Uterus (tissue), 4 donors: ENCODE results near the gene GABBR1. TPM values are rescaled to one million over a fixed set of nuclear protein-coding genes. Genes with fewer than 3 reads are reported as not detected.
"Not testable (repeated sequence)": the region's sequence is repeated elsewhere in the genome, so short reads cannot be mapped to it uniquely, and the experiment has no call there.

ENCODE experiments used
- DNase-seq, 2 donors: peaks; one replicate each; pipeline ENCODE4 v3.0.0-alpha.2; 2019 to 2020
- H3K27ac ChIP-seq, 2 donors: fragments of 200-600 bp; sonication (generic); 1 replicate in 1 of 2; 2 replicates in 1 of 2; pipeline ENCODE4 v1.5.1; 2016 to 2018
- H3K27me3 ChIP-seq, 2 donors: fragments of 200-600 bp; sonication (generic); one replicate each; pipeline ENCODE4 v1.5.1; 2018 to 2019; ENCODE audit warnings: control low read depth in 1 of 2
- H3K36me3 ChIP-seq, 2 donors: fragments of 200-600 bp; sonication (generic); one replicate each; pipeline ENCODE4 v1.5.1; 2019; ENCODE audit warnings: control low read depth in 1 of 2
- H3K4me1 ChIP-seq, 2 donors: fragments of 200-600 bp; sonication (generic); one replicate each; pipeline ENCODE4 v1.5.1; 2018 to 2019; ENCODE audit warnings: control low read depth in 1 of 2
- H3K4me3 ChIP-seq, 2 donors: fragments of 200-600 bp; sonication (generic); 1 replicate in 1 of 2; 2 replicates in 1 of 2; pipeline ENCODE4 v1.5.1; 2018 to 2019; ENCODE audit warnings: mild to moderate bottlenecking in 1 of 2
- H3K9me3 ChIP-seq, 2 donors: fragments of 200-600 bp; sonication (generic); one replicate each; pipeline ENCODE4 v1.5.1; 2019; ENCODE audit warnings: control low read depth in 1 of 2
- POLR2A ChIP-seq, 2 donors: fragments of 450-650 bp; IDR thresholded peaks; one replicate each; pipeline ENCODE4 v1.6.1; 2016; ENCODE audit warnings: antibody characterized with exemption in 2 of 2, mild to moderate bottlenecking in 1 of 2, moderate library complexity in 1 of 2
- intact Hi-C: fragments of 100-400 bp; cut with DNase I; formaldehyde crosslinking; loops from one replicate; pipeline ENCODE4 v1.15.1; 2023; ENCODE audit warnings: low total_unique reads
- total RNA-seq, 4 donors: library from RNA; depleted of rRNA in 3 of 4; stranded (reverse); fragments of >200 nt in 3 of 4; gene quantifications; one replicate each; pipeline versions ENCODE4 v1.1.0 to v1.2.4, GENCODE V29; 2014 to 2023
- TF ChIP-seq, protein P1 (sequence below), 4 experiments: fragments of 200-600 bp in 2 of 4; fragments of 450-650 bp in 2 of 4; sonication (generic) in 2 of 4; IDR thresholded peaks; one replicate each; pipeline ENCODE4 v1.5.1; 2016 to 2019; ENCODE audit warnings: antibody characterized with exemption in 4 of 4, mild to moderate bottlenecking in 2 of 4, moderate library complexity in 1 of 4
- donor health status: DM: yes; HTN: yes; CAD: no.

The GABBR1 gene
- total RNA-seq, 4 donors from 2014 or later = 29.4 to 184 (median 44.6) TPM

- Histone ChIP-seq H3K36me3 (no peaks in the 10 kb centered on the region), H3K4me1 (no peaks in the 10 kb centered on the region), H3K27ac (no peak overlapping the region), H3K4me3 (no peak overlapping the region), H3K9me3 (no peaks in the 10 kb centered on the region), H3K27me3 (no peaks in the 10 kb centered on the region)
- no peak for DNase-seq
- TF ChIP-seq POLR2A (IDR thresholded peaks at IDR 0.05) = no peak
- TF ChIP-seq, protein P1, sequence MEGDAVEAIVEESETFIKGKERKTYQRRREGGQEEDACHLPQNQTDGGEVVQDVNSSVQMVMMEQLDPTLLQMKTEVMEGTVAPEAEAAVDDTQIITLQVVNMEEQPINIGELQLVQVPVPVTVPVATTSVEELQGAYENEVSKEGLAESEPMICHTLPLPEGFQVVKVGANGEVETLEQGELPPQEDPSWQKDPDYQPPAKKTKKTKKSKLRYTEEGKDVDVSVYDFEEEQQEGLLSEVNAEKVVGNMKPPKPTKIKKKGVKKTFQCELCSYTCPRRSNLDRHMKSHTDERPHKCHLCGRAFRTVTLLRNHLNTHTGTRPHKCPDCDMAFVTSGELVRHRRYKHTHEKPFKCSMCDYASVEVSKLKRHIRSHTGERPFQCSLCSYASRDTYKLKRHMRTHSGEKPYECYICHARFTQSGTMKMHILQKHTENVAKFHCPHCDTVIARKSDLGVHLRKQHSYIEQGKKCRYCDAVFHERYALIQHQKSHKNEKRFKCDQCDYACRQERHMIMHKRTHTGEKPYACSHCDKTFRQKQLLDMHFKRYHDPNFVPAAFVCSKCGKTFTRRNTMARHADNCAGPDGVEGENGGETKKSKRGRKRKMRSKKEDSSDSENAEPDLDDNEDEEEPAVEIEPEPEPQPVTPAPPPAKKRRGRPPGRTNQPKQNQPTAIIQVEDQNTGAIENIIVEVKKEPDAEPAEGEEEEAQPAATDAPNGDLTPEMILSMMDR (IDR thresholded peaks at IDR 0.05) = no peak
- intact Hi-C loops = no loop called here
These were observed 38.0 kb upstream of the GABBR1 start for GRCh38 chr6:29671026-29671425.

GRCh38 chr6:29667158-29667557 lies 34.2 kb upstream of the GABBR1 start:
- intact Hi-C loops = no loop called here
- TF ChIP-seq POLR2A (IDR thresholded peaks at IDR 0.05) = no peak
- TF ChIP-seq, protein P1 (IDR thresholded peaks at IDR 0.05) = no peak
- no peak for DNase-seq
- H3K27me3 ChIP-seq = peaks cover 0 to 7% of the 10 kb centered on the region in 2 donors
- no peaks in the 10 kb centered on the region for H3K9me3 ChIP-seq
- H3K4me3 ChIP-seq = no peak overlapping the region
- H3K27ac ChIP-seq = no peak overlapping the region
- no peaks in the 10 kb centered on the region for H3K36me3 ChIP-seq
- H3K4me1 ChIP-seq = no peaks in the 10 kb centered on the region

- Histone ChIP-seq H3K27ac (no peak overlapping the region), H3K9me3 (no peaks in the 10 kb centered on the region), H3K4me1 (no peaks in the 10 kb centered on the region), H3K36me3 (no peaks in the 10 kb centered on the region), H3K4me3 (no peak overlapping the region), H3K27me3 (peaks cover 0 to 7% of the 10 kb centered on the region in 2 donors)
- intact Hi-C loops = no loop called here
- no peak for TF ChIP-seq POLR2A (IDR thresholded peaks at IDR 0.05)
- TF ChIP-seq, protein P1 (IDR thresholded peaks at IDR 0.05) = no peak
- no peak for DNase-seq
These were observed 33.8 kb upstream of the GABBR1 start for GRCh38 chr6:29666826-29667130.

GRCh38 chr6:29665942-29666825 lies 33.2 kb upstream of the GABBR1 start:
- H3K4me3 ChIP-seq = no peak overlapping the region
- H3K36me3 ChIP-seq = no peaks in the 10 kb centered on the region
- TF ChIP-seq POLR2A (IDR thresholded peaks at IDR 0.05) = no peak
- TF ChIP-seq, protein P1 (IDR thresholded peaks at IDR 0.05) = no peak
- H3K4me1 ChIP-seq = no peaks in the 10 kb centered on the region
- H3K27me3 ChIP-seq = peaks cover 0 to 7% of the 10 kb centered on the region in 2 donors
- no peaks in the 10 kb centered on the region for H3K9me3 ChIP-seq
- no peak for DNase-seq
- H3K27ac ChIP-seq = no peak overlapping the region
- intact Hi-C loops = no loop called here

DNA sequence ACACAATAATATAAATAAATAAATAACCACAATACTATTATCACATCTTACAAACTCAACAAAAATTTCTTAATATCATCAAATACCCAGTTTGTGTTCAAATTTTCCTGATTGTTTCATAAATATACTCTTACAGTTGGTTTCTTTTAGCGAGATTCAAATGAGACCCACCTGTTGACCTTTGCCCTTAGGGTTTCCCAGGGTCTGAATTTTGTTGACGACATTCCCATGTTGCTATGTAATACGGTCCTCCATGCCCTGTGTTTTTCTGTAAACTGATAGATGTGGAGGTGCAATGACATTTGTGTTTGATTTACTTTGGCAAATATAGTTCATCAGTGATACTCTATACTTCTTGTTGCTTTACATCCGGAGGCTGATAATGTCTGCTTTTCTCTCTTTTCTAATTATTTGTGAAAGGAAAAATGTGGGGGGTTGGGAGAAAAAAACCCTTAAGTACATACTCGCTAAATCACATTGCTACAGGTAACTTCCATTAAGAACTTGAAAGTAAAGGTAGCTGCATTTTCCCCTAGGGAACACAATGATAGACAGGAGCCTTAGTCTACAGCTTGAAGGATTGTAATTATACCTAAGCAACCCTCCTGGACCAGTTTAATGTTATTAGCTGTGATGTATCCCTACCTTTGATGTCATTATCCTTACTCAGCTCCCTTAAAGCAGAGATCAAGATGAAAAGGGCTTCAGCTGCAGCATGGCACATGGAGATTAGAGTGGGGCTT lies 30.5 kb upstream of the GABBR1 start:
- no peaks in the 10 kb centered on the region for H3K36me3 ChIP-seq
- intact Hi-C loops = no loop called here

DNA sequence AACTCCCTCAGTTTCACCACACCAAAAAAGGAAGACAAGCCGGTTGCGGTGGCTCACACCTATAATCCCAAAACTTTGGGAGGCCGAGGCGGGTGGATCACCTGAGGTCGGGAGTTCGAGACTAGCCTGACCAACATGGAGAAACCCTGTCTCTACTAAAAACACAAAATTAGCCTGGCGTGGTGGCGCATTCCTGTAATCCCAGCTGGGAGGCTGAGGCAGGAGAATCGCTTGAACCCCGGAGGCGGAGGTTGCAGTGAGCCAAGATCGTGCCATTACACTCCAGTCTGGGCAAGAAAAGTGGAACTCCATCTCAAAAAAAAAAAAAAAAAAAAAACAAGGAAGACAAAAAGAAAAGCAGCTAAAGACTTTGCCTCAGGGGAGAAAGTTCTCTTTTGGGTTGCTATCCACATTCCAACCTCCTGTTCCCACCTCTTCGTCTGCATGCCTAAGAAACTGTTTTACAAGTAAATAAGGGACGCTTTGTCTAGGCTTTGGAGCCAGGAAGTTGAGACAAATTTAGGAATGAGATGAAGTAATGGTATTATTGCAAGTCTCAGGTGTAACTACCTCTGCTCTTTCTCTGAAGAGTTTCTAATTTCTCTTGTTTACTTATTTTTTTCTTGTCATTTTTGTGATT lies 28.6 kb upstream of the GABBR1 start:
- intact Hi-C loops, H3K9me3 ChIP-seq, H3K4me1 ChIP-seq, H3K36me3 ChIP-seq, H3K4me3 ChIP-seq, DNase-seq, H3K27me3 ChIP-seq, H3K27ac ChIP-seq: not testable (repeated sequence)

More for the DNA sequence above, 30.5 kb upstream of the GABBR1 start:
- no peaks in the 10 kb centered on the region for H3K4me1 ChIP-seq
- H3K27ac ChIP-seq = no peak overlapping the region
- no peak for TF ChIP-seq POLR2A (IDR thresholded peaks at IDR 0.05)
- TF ChIP-seq, protein P1 (IDR thresholded peaks at IDR 0.05) = no peak
- H3K27me3 ChIP-seq = peaks cover 0 to 7% of the 10 kb centered on the region in 2 donors
- no peaks in the 10 kb centered on the region for H3K9me3 ChIP-seq
- DNase-seq = no peak
- H3K4me3 ChIP-seq = no peak overlapping the region
